ENCODE measurements around the gene CSNK1D. TPM values are rescaled to one million over a fixed set of nuclear protein-coding genes. Genes with fewer than 3 reads are reported as not detected.

Gene CSNK1D
- total RNA-seq, 4 donors from 2014 or later: 24.6 to 102 (median 57.1) TPM

DNA sequence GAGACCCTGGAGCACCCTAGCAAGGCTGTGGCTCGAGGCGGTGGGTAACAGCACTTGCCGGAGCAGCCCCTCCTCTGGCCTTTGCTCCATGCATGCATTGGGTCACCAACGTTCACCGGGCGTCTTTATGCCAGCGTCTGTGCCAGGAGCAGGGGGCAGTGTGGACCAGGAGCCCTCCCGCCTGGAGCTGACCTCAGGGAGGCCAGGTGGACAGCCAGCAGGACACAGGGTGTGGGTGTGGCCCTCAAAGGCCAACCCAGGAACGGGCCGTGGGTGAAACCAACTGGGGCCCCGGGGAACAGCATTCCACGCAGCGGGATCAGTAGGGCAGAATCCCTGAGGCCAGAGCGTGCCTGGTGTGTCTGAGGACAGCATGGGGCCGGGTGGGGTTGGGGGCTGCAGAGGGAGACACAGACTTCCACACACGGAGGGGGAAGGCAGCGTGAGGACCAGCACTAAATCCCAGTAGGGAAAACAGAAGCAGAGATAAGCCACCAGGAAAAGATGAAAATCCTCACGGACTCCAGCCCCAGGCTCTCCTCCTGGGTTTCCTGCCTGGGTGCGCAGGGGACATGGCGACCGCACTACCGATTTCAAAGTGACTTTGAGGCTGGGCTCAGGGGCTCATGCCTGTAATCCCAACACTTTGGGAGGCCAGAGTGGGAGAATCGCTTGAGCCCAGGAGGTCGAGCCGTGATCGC is 46.8 kb upstream of the CSNK1D start:
- intact Hi-C loops (cut with DNase I): loop anchor here (5.0 kb wide), 1 partner anchor 83 kb away; no protein-coding TSS in a partner anchor
- no peaks in the 10 kb centered on the region for H3K9me3 ChIP-seq
- TF ChIP-seq, protein P1, sequence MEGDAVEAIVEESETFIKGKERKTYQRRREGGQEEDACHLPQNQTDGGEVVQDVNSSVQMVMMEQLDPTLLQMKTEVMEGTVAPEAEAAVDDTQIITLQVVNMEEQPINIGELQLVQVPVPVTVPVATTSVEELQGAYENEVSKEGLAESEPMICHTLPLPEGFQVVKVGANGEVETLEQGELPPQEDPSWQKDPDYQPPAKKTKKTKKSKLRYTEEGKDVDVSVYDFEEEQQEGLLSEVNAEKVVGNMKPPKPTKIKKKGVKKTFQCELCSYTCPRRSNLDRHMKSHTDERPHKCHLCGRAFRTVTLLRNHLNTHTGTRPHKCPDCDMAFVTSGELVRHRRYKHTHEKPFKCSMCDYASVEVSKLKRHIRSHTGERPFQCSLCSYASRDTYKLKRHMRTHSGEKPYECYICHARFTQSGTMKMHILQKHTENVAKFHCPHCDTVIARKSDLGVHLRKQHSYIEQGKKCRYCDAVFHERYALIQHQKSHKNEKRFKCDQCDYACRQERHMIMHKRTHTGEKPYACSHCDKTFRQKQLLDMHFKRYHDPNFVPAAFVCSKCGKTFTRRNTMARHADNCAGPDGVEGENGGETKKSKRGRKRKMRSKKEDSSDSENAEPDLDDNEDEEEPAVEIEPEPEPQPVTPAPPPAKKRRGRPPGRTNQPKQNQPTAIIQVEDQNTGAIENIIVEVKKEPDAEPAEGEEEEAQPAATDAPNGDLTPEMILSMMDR (IDR thresholded peaks at IDR 0.05): no peak
- TF ChIP-seq POLR2A (IDR thresholded peaks at IDR 0.05): no peak
- no peak overlapping the region for H3K4me3 ChIP-seq
- WGBS, 2 donors: 61 to 67% methylated on average over 8 to 15 of the region's 26 CpGs
- H3K36me3 ChIP-seq: no peaks in the 10 kb centered on the region
- H3K27me3 ChIP-seq: peaks cover 2 to 76% (median 4%) of the 10 kb centered on the region in 4 donors
- H3K27ac ChIP-seq: no peak overlapping the region
- H3K4me1 ChIP-seq: peaks cover 0 to 35% (median 14%) of the 10 kb centered on the region in 3 donors
- no peak for DNase-seq

DNA sequence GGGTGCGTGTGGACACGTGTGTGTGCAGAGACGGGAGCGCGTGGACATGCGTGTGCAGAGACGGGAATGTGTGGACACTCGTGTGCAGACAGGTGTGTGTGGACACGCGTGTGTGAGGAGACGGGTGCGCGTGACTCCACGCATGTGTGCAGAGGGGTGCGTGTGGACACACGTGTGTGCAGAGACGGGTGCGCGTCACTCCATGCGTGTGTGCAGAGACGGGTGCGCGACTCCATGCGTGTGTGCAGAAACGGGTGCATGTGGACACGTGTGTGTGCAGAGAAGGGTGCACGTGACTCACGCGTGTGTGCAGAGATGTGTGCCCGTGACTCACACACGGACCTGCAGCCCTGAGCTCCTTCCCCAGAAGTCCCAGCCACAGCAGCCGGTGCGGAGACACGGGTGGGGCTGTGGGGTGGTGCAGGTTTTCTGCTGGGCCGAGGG is 46.1 kb upstream of the CSNK1D start:
- intact Hi-C loops (cut with DNase I): loop anchor here (5.0 kb wide), 1 partner anchor 82 kb away; no protein-coding TSS in a partner anchor
- WGBS, 2 donors: 84 to 92% methylated on average over 33 to 34 of the region's 35 CpGs
- Histone ChIP-seq H3K27me3 (peaks cover 5 to 79% (median 8%) of the 10 kb centered on the region in 4 donors), H3K9me3 (no peaks in the 10 kb centered on the region), H3K27ac (no peak overlapping the region), H3K4me3 (no peak overlapping the region), H3K36me3 (no peaks in the 10 kb centered on the region), H3K4me1 (peaks cover 0 to 35% (median 15%) of the 10 kb centered on the region in 3 donors)
- no peak for DNase-seq
- no peak for TF ChIP-seq POLR2A (IDR thresholded peaks at IDR 0.05)
- TF ChIP-seq, protein P1 (IDR thresholded peaks at IDR 0.05): no peak

DNA sequence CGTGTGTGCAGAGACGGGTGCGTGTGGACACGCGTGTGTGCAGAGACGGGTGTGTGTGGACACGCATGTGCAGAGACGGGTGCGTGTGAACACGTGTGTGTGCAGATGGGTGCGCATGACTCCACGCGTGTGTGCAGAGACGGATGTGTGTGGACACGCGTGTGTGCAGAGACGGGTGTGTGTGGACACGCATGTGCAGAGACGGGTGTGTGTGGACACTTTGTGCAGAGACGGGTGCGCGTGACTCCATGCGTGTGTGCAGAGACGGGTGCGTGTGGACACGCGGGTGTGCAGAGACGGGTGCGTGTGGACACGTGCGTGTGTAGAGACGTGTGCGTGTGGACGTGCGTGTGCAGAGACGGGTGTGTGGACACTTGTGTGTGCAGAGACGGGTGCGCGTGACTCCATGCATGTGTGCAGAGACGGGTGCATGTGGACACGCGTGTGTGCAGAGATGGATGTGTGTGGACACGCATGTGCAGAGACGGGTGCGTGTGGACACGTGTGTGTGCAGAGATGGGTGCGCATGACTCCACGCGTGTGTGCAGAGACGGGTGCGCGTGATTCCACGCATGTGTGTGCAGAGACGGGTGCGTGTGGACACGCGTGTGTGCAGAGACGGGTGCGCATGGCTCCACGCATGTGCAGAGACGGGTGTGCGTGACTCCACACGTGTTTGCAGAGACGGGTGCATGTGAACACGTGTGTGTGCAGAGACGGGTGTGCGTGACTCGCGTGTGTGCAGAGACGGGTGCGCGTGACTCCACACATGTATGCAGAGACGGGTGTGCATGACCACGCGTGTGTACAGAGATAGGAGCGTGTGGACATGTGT is 45.5 kb upstream of the CSNK1D start:
- TF ChIP-seq POLR2A (IDR thresholded peaks at IDR 0.05): no peak
- TF ChIP-seq, protein P1 (IDR thresholded peaks at IDR 0.05): no peak
- H3K27ac ChIP-seq: no peak overlapping the region
- H3K27me3 ChIP-seq: peaks cover 5 to 79% (median 14%) of the 10 kb centered on the region in 4 donors
- no peak for DNase-seq
- intact Hi-C loops (cut with DNase I): no loop called here
- H3K9me3 ChIP-seq: no peaks in the 10 kb centered on the region
- no peaks in the 10 kb centered on the region for H3K36me3 ChIP-seq
- 92 to 95% methylated on average over 59 to 76 of the region's 76 CpGs for WGBS, 2 donors
- peaks cover 0 to 30% (median 15%) of the 10 kb centered on the region in 3 donors for H3K4me1 ChIP-seq
- H3K4me3 ChIP-seq: no peak overlapping the region

DNA sequence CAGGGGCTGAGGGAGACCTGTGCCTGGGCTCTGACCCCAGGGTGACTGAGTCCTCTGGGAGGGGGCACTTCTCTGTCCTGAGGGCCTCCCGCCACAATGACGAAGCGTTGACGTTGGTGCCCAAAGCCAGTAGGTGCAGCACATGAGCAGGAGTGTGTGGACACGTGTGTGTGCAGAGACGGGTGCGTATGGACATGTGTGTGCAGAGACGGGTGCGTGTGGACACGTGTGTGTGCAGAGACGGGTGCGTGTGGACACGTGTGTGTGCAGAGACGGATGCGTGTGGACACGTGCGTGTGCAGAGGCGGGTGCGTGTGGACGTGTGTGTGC is 44.6 kb upstream of the CSNK1D start:
- peaks cover 5 to 80% (median 16%) of the 10 kb centered on the region in 4 donors for H3K27me3 ChIP-seq
- TF ChIP-seq, protein P1 (IDR thresholded peaks at IDR 0.05): no peak
- TF ChIP-seq POLR2A (IDR thresholded peaks at IDR 0.05): no peak
- DNase-seq: no peak
- H3K4me1 ChIP-seq: peaks cover 0 to 30% (median 15%) of the 10 kb centered on the region in 3 donors
- WGBS, 2 donors: 92 to 94% methylated on average over 15 to 16 of the region's 20 CpGs
- H3K36me3 ChIP-seq: no peaks in the 10 kb centered on the region
- no peaks in the 10 kb centered on the region for H3K9me3 ChIP-seq
- no peak overlapping the region for H3K27ac ChIP-seq
- intact Hi-C loops (cut with DNase I): no loop called here
- H3K4me3 ChIP-seq: no peak overlapping the region
